AG10803 (cell line): ENCODE results near the gene NTNG1.

Experiments
- DNase-seq: peaks from one replicate; pipeline ENCODE4 v3.0.0; 2010; ENCODE audit warnings: low read depth
- H3K4me3 ChIP-seq: 2 replicates; pipeline ENCODE4 v1.5.1; 2011; ENCODE audit warnings: mild to moderate bottlenecking, low read length, control low read depth
- TF ChIP-seq, protein P1 (sequence below): conservative IDR thresholded peaks from 2 replicates; pipeline ENCODE4 v1.5.1; 2011; ENCODE audit warnings: mild to moderate bottlenecking, low read length, control low read depth, inconsistent platforms

The NTNG1 gene

DNA sequence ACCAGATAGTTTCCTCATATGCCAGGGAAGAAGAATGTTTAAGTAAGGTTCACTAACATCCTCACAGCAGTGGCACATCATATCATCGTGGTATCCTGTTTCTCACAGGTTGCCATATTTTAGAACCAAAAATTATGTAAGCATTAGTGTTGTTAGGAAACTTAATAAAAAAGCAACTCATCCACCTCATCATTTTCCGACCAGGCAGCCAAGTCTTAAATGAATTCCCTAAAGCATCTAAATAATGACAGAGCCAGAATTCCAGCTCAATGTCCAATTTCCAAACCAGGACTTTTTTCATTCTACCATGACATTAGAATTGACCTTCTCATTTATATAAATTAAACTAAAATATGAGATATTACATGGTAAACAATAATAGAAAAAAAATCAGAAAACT is 272.7 kb downstream of the NTNG1 start:
- no peak overlapping the region for H3K4me3 ChIP-seq
- DNase-seq, result no peak
- TF ChIP-seq, protein P1, sequence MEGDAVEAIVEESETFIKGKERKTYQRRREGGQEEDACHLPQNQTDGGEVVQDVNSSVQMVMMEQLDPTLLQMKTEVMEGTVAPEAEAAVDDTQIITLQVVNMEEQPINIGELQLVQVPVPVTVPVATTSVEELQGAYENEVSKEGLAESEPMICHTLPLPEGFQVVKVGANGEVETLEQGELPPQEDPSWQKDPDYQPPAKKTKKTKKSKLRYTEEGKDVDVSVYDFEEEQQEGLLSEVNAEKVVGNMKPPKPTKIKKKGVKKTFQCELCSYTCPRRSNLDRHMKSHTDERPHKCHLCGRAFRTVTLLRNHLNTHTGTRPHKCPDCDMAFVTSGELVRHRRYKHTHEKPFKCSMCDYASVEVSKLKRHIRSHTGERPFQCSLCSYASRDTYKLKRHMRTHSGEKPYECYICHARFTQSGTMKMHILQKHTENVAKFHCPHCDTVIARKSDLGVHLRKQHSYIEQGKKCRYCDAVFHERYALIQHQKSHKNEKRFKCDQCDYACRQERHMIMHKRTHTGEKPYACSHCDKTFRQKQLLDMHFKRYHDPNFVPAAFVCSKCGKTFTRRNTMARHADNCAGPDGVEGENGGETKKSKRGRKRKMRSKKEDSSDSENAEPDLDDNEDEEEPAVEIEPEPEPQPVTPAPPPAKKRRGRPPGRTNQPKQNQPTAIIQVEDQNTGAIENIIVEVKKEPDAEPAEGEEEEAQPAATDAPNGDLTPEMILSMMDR, result no peak

DNA sequence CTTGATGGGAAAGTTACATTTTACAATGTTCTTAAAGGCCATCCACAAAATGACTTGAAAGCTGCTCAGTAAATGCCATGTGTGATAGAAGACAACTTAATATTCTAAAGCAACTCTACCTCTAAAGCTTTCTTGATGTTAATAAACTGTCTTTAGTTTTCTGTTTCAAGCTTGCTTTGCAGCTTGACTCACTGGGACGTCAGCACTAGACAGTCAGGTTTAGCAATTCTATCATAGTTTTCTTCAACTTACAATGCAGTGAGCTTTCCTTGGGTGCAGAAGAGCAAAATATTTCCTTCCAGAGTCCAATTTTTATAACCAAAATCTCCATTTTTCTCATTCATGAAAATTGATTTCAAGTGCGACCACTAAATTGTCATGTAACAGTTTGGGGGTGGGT is 273.1 kb downstream of the NTNG1 start:
- peak; percentile 15 for DNase-seq
- TF ChIP-seq, protein P1, result no peak
- no peak overlapping the region for H3K4me3 ChIP-seq

DNA sequence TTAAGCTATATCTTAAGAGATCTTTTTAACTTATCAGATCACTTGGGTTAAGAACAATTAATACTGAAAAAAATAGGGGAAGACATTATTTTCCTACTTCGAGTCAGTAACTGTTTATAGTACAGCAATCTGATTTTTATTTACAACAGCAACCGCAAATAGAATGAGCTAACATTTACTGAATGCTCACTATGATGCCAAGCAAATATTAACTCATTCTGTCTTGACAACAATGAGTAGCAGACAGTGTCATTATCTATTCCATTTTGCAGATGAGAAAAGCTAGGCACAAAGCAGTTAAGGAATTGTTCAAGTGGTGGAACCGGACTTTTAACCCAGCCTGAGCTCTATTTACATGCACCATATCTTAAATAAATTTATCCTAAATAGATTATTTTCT is 273.7 kb downstream of the NTNG1 start:
- peak; percentile 39 for DNase-seq
- H3K4me3 ChIP-seq, result no peak overlapping the region
- TF ChIP-seq, protein P1, result no peak

DNA sequence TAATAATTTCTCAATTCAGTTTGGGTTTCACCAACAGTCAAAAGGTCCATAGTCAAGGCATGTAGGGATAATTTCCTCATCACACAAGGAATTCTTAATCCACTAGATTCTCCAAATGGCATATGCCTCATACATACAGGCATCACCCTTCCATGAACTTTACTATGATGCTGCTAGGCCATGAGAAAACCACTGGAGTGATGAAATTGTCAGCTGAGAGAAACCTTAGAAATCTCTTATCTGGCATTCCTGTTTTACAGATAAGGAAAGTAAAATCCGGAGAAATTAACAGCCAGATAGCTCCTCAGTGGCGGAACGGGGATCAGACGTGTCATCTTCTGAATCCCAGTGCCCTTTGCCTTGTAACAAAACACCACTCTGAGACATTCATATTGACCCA is 274.4 kb downstream of the NTNG1 start:
- DNase-seq, result no peak
- TF ChIP-seq, protein P1, result no peak
- no peak overlapping the region for H3K4me3 ChIP-seq

DNA sequence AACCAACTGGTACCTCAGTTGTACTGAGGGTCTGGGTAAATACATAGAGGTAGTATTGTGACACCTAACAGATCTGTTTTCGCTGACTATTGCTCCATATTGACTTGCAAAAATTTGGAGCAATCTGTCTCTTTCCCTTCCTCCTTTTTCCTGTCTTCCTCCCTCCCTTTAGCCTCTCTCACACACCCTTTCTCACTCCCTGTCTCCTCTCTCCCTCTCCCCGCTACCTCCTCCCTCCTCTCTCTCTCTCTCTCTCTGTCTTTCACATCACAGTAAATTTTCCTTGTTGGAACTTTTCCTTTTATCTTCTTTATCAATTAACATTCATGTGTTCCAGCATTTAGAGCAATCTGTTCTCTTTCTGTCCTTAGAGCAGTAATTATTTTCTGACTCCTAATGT is 278.2 kb downstream of the NTNG1 start:
- TF ChIP-seq, protein P1, result no peak
- H3K4me3 ChIP-seq, result no peak overlapping the region
- no peak for DNase-seq

DNA sequence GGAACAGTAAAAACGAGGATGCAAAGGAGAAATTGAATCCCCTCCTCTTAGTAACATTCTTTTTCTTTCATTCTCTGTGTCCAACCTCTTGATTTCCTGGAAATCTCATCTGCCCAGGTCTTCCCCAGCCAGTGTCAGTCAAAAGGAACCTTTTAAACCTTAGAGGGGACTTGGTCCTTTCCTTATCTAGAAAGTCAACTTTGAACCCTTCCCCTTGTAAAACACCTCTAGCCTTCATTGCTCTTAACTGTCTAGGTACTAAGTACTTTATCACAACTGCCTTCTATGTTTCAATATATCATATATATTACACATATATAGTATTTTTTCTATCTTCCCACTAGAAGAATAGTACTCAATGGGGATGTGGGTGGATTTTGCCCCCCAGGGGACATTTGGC is 282.1 kb downstream of the NTNG1 start:
- no peak overlapping the region for H3K4me3 ChIP-seq
- no peak for DNase-seq
- TF ChIP-seq, protein P1, result no peak

DNA sequence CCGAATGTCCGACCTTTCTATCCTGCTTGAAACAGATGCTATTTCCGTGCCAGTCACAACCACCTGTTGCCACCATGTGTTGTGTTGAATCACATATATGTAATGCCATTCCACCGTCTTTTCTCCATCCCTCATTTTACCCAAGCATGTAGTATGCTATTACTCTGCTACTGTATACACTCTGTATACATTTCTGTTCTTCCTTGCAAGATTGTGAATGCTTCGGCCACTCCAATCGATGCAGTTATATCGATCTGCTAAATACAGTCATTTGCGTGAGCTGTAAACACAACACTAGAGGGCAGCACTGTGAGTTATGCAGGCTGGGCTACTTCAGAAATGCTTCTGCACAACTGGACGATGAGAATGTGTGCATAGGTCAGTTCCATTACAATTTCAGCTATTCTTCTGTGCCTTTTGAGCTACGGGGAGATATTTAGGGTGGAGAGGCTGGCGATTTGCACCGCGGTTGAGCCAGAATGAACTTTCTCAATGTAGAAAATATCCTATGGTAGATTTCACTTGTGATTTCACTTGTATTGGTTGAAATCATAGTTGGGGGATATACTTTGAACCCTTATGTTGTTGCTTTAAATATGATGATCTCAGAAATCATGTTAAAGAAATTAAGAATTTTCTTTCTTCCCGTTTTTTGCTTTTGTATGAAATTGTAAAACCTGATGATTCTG is 289.8 kb downstream of the NTNG1 start:
- H3K4me3 ChIP-seq, result no peak overlapping the region
- TF ChIP-seq, protein P1, result peak; percentile 66
- peak; percentile 31 for DNase-seq
